H1 (cell line): ENCODE data around the gene WDCP. TPM values are rescaled to one million over a fixed set of nuclear protein-coding genes. Genes with fewer than 3 reads are reported as not detected.

Experiments used
- CTCF ChIA-PET: fragments of 300-600 bp; sonication (Branson Sonifier 250); formaldehyde crosslinking; loops from one replicate; lab custom pipeline; 2021; ENCODE audit not compliant: partially characterized antibody; lab: Charles Lee
- POLR2A ChIA-PET: fragments of 300-600 bp; sonication (Branson Sonifier 250); formaldehyde crosslinking; loops from one replicate; lab custom pipeline; 2021; ENCODE audit warnings: inconsistent platforms; ENCODE audit not compliant: partially characterized antibody; lab: Charles Lee
- DNase-seq, 2 experiments: peaks; one replicate each; pipeline versions ENCODE4 v3.0.0 to v3.0.0-alpha.2; 2010 to 2022; ENCODE audit warnings: low spot score in 2 of 2, low read depth in 1 of 2, mixed read lengths in 1 of 2
- FAIRE-seq: peaks from 2 replicates; lab custom pipeline; 2011; peaks lifted over from hg19 to GRCh38; lab: Jason Lieb, UNC
- H2AFZ ChIP-seq: 2 replicates; pipeline ENCODE4 v1.8.1; 2012; ENCODE audit warnings: low read length, inconsistent platforms
- H2AK5ac ChIP-seq: 2 replicates; pipeline ENCODE4 v1.6.1; 2013; ENCODE audit warnings: low read depth, low read length
- H2BK120ac ChIP-seq: replicated peaks from 2 replicates; pipeline ENCODE3; 2013; ENCODE audit warnings: low read depth, low read length, inconsistent platforms
- H2BK12ac ChIP-seq: 2 replicates; pipeline ENCODE4 v1.6.1; 2013; ENCODE audit warnings: low read depth, low read length
- H2BK15ac ChIP-seq: 2 replicates; pipeline ENCODE4 v1.6.1; 2013; ENCODE audit warnings: low read length
- H2BK20ac ChIP-seq: 2 replicates; pipeline ENCODE4 v1.6.1; 2013; ENCODE audit warnings: low read length
- H2BK5ac ChIP-seq: 2 replicates; pipeline ENCODE4 v1.6.1; 2013; ENCODE audit warnings: low read depth, low read length
- H3K14ac ChIP-seq: 2 replicates; pipeline ENCODE4 v1.6.1; 2013; ENCODE audit warnings: inconsistent platforms; ENCODE audit not compliant: insufficient read length
- H3K18ac ChIP-seq: 2 replicates; pipeline ENCODE4 v1.6.1; 2013; ENCODE audit warnings: low read length; ENCODE audit errors: extremely low read depth
- H3K23ac ChIP-seq: 2 replicates; pipeline ENCODE4 v1.6.1; 2013; ENCODE audit warnings: inconsistent platforms; ENCODE audit not compliant: insufficient read length
- H3K23me2 ChIP-seq: 2 replicates; pipeline ENCODE4 v1.6.1; 2013; ENCODE audit warnings: low read depth, low read length
- H3K27ac ChIP-seq: 2 replicates; pipeline ENCODE4 v1.6.1; 2011; ENCODE audit warnings: low read depth, low read length, inconsistent platforms
- H3K27me3 ChIP-seq, 4 experiments: replicated peaks in 1 of 4; 1 replicate in 1 of 4; 2 replicates in 3 of 4; pipeline versions ENCODE4 v1.6.1 to v1.8.1; 2011 to 2013; ENCODE audit warnings: low read length in 3 of 4, mild to moderate bottlenecking in 3 of 4, inconsistent platforms in 2 of 4, mixed read lengths in 2 of 4, moderate library complexity in 1 of 4; ENCODE audit not compliant: control insufficient read depth in 3 of 4, insufficient read depth in 3 of 4; ENCODE audit errors: extremely low read depth in 1 of 4
- H3K36me3 ChIP-seq, 4 experiments: 2 replicates each; pipeline versions ENCODE4 v1.6.1 to v1.8.1; 2011 to 2013; ENCODE audit warnings: mild to moderate bottlenecking in 4 of 4, low read length in 3 of 4, moderate library complexity in 2 of 4, control low read depth in 1 of 4, inconsistent platforms in 1 of 4; ENCODE audit not compliant: insufficient read depth in 4 of 4, control insufficient read depth in 2 of 4
- H3K4ac ChIP-seq: replicated peaks from 2 replicates; pipeline ENCODE3; 2013; ENCODE audit warnings: low read length, low read depth, mixed read lengths, inconsistent platforms; ENCODE audit not compliant: insufficient read length
- H3K4me1 ChIP-seq, 4 experiments: replicated peaks in 1 of 4; 1 replicate in 1 of 4; 2 replicates in 3 of 4; pipeline versions ENCODE4 v1.6.1 to v1.8.1; 2011 to 2013; ENCODE audit warnings: low read length in 3 of 4, inconsistent platforms in 2 of 4, mixed read lengths in 1 of 4; ENCODE audit not compliant: insufficient read depth in 4 of 4, control insufficient read depth in 3 of 4
- H3K4me2 ChIP-seq, 2 experiments: 2 replicates each; pipeline versions ENCODE4 v1.6.1 to v1.8.1; 2011 to 2013; ENCODE audit warnings: low read depth in 2 of 2, low read length in 2 of 2, control low read depth in 1 of 2, inconsistent platforms in 1 of 2, mild to moderate bottlenecking in 1 of 2; ENCODE audit not compliant: insufficient read depth in 1 of 2
- H3K4me3 ChIP-seq, 4 experiments: fragments of 200-600, 300-600 bp in 1 of 4; sonication (generic), shearing (Covaris generic), sonication (Bioruptor Twin) in 1 of 4; 2 replicates each; pipeline versions ENCODE4 v1.5.1 to v1.8.1; 2011 to 2016; ENCODE audit warnings: low read length in 4 of 4, low read depth in 3 of 4, control low read depth in 2 of 4, inconsistent platforms in 2 of 4, mild to moderate bottlenecking in 2 of 4, mixed read lengths in 1 of 4, moderate library complexity in 1 of 4; ENCODE audit not compliant: insufficient read depth in 2 of 4; ENCODE audit errors: extremely low read depth in 1 of 4
- H3K56ac ChIP-seq: replicated peaks from 2 replicates; pipeline ENCODE3; 2013; ENCODE audit warnings: low read depth, mild to moderate bottlenecking, mixed read lengths, low read length, inconsistent platforms; ENCODE audit not compliant: insufficient read length
- H3K79me1 ChIP-seq: 2 replicates; pipeline ENCODE4 v1.6.1; 2013; ENCODE audit warnings: low read depth, low read length, control low read depth
- H3K79me2 ChIP-seq, 2 experiments: 2 replicates each; pipeline versions ENCODE4 v1.6.1 to v1.8.1; 2012 to 2013; ENCODE audit warnings: low read length in 2 of 2, mild to moderate bottlenecking in 2 of 2, inconsistent platforms in 1 of 2; ENCODE audit not compliant: insufficient read depth in 2 of 2, control insufficient read depth in 1 of 2
- H3K9ac ChIP-seq, 4 experiments: replicated peaks in 1 of 4; 1 replicate in 1 of 4; 2 replicates in 3 of 4; pipeline versions ENCODE4 v1.6.1 to v1.8.1; 2011 to 2013; ENCODE audit warnings: low read depth in 3 of 4, low read length in 3 of 4, control low read depth in 2 of 4, mild to moderate bottlenecking in 2 of 4, moderate library complexity in 2 of 4, inconsistent platforms in 1 of 4; ENCODE audit errors: extremely low read depth in 1 of 4
- H3K9me3 ChIP-seq, 2 experiments: 2 replicates each; pipeline versions ENCODE4 v1.6.1 to v1.8.1; 2012 to 2013; ENCODE audit warnings: mild to moderate bottlenecking in 2 of 2, moderate library complexity in 2 of 2, control low read depth in 1 of 2, inconsistent platforms in 1 of 2, low read depth in 1 of 2, low read length in 1 of 2, mixed read lengths in 1 of 2; ENCODE audit not compliant: insufficient read depth in 2 of 2
- H4K20me1 ChIP-seq, 2 experiments: replicated peaks in 1 of 2; 2 replicates each; pipeline versions ENCODE3 to v1.8.1; 2011 to 2013; ENCODE audit warnings: inconsistent platforms in 2 of 2, low read length in 2 of 2, mild to moderate bottlenecking in 1 of 2; ENCODE audit not compliant: insufficient read depth in 2 of 2, control insufficient read depth in 1 of 2
- H4K5ac ChIP-seq: 2 replicates; pipeline ENCODE4 v1.6.1; 2013; ENCODE audit warnings: low read length, low read depth, mixed read lengths, inconsistent platforms; ENCODE audit not compliant: insufficient read length
- H4K8ac ChIP-seq: 2 replicates; pipeline ENCODE4 v1.8.0; 2013; ENCODE audit warnings: mild to moderate bottlenecking, moderate library complexity, low read length, inconsistent platforms; ENCODE audit not compliant: insufficient read depth; ENCODE audit errors: extremely low read depth
- H4K91ac ChIP-seq: replicated peaks from 2 replicates; pipeline ENCODE3; 2013; ENCODE audit warnings: low read length, mixed read lengths, inconsistent platforms; ENCODE audit not compliant: insufficient read length
- BACH1 ChIP-seq: IDR thresholded peaks from 2 replicates; pipeline ENCODE4 v1.6.1; 2012; ENCODE audit warnings: low read length, improper control_type of control experiment
- BRCA1 ChIP-seq: IDR thresholded peaks from 2 replicates; pipeline ENCODE4 v1.6.1; 2012; ENCODE audit warnings: low read depth, low read length, improper control_type of control experiment
- CBX8 ChIP-seq: fragments of 300-800, 300-1000 bp; sonication (generic); IDR thresholded peaks from 2 replicates; pipeline ENCODE4 v1.7.1; 2016; ENCODE audit warnings: low read depth, low read length, borderline replicate concordance
- SAP30 ChIP-seq: fragments of 300-600 bp; sonication (generic); IDR thresholded peaks from 2 replicates; pipeline ENCODE4 v1.7.1; 2012; ENCODE audit warnings: low read length, moderate library complexity, mild to moderate bottlenecking, inconsistent platforms; ENCODE audit not compliant: insufficient read depth, insufficient replicate concordance
- SP2 ChIP-seq: IDR thresholded peaks from 2 replicates; pipeline ENCODE4 v1.6.1; 2012; ENCODE audit warnings: mild to moderate bottlenecking, low read length, inconsistent platforms
- WGBS, 2 experiments: shearing (Covaris generic) in 1 of 2; methylation state at CpG; one replicate each; pipeline versions ENCODE4 v1.1.6 to v1.1.7; 2013 to 2015; ENCODE audit warnings: low lambda C conversion rate in 2 of 2, mixed read lengths in 2 of 2, inconsistent platforms in 1 of 2, low coverage in 1 of 2, missing lambda C conversion rate in 1 of 2; ENCODE audit not compliant: insufficient replicate concordance in 2 of 2, insufficient coverage in 1 of 2, insufficient read length in 1 of 2; ENCODE audit errors: extremely low coverage in 1 of 2, missing lambda C conversion rate in 1 of 2; 5-methylcytosine and 5-hydroxymethylcytosine counted together
- polyA plus RNA-seq, 7 experiments: library from polyadenylated mRNA; depleted of rRNA in 3 of 7; stranded (reverse) in 5 of 7; unstranded in 2 of 7; fragments of >200 nt in 5 of 7; fragments of 200-250 nt in 2 of 7; gene quantifications; 1 replicate in 5 of 7; 2 replicates in 1 of 7; 4 replicates in 1 of 7; pipeline versions ENCODE4 v1.2.1 to v1.2.3, GENCODE V29; 2011 to 2013; ENCODE audit warnings: missing spikeins in 2 of 7, mixed read lengths in 2 of 7
- total RNA-seq: library from RNA; stranded (reverse); fragmentation: NEBNext Ultra II Directional; extraction: Animal tissue kit (Norgen Biotek cat#: 25700); gene quantifications from 2 replicates; pipeline ENCODE4 v1.2.1, GENCODE V29; 2021
- TF ChIP-seq, protein P1 (sequence below): IDR thresholded peaks from 2 replicates; pipeline ENCODE4 v1.6.1; 2011; ENCODE audit warnings: low read depth, mild to moderate bottlenecking, low read length; ENCODE audit not compliant: insufficient read depth
- TF ChIP-seq, protein P2 (sequence below): IDR thresholded peaks from 2 replicates; pipeline ENCODE4 v1.6.1; 2012; ENCODE audit warnings: inconsistent platforms
- TF ChIP-seq, protein P3 (sequence below): IDR thresholded peaks from 2 replicates; pipeline ENCODE4 v1.6.1; 2012; ENCODE audit warnings: low read length, inconsistent platforms

WDCP gene
- total and polyA plus RNA-seq, 2 of the 8 experiments (the other 6 are each of a cell fraction or from before 2014, with no cell fraction given), result 19.2 to 40.1 TPM

DNA sequence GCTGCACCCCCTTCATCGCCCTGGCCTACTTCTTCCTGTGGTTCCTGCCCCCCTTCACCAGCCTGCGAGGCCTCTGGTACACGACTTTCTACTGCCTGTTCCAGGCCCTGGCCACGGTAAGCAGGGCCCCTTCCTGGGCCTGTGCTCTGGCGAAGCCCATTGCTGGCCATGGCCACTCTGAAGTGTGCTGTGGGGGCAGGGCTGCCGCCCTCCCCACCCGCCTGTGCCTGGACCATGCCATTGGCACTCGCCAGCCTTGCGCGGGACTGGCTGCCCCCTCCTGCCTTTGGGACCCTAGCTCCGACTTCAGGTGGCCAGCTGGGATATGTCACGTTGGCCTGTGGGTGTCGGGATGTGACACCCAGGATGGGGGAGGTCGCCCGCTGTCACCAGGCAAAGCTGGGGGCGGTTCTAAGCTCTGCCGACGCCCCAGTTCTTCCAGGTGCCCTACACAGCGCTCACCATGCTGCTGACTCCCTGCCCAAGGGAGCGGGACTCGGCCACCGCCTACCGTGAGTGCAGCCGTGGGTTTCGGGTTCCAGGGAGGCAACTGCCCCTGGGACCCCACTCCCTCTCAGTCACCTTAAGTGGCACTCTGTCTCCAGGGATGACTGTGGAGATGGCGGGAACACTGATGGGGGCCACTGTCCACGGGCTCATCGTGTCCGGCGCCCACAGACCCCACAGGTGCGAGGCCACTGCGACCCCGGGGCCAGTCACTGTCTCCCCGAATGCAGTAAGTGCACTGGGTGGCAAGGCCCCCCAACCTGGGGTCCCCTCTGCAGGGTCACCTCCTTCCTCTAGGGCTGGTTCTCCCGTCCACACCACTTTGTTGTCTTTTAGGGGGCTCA is 30.1 kb downstream of the WDCP start:
- ChIA-PET CTCF (interaction anchor here (1.1 kb wide), 1 partner anchor 43 kb away, joined by 4 read pairs; no protein-coding TSS in a partner anchor), POLR2A (interaction anchor here (1.5 kb wide), 1 partner anchor 16 kb away, joined by 3 read pairs; no protein-coding TSS in a partner anchor)
- no peaks in the 10 kb centered on the region; a peak in 1 of 7 replicates for H3K27me3 ChIP-seq
- peak overlapping the region; percentile 17; the same call in 1 of the 2 replicates for H2BK12ac ChIP-seq
- no peak for DNase-seq
- H4K20me1 ChIP-seq, result no peaks in the 10 kb centered on the region
- no peak overlapping the region for H3K9ac ChIP-seq
- no peak for FAIRE-seq
- WGBS, 2 experiments, result 87% methylated on average over 35 of the region's 35 CpGs; no CpG with 5 or more reads in 1 of the 2 experiments
- no peaks in the 10 kb centered on the region for H3K36me3 ChIP-seq
- no peak overlapping the region for H4K5ac ChIP-seq
- H3K4me3 ChIP-seq, result no peak overlapping the region
- H2BK15ac ChIP-seq, result peak overlapping the region; percentile 61; the same call in 1 of the 2 replicates
- no peak overlapping the region for H3K23ac ChIP-seq
- H3K9me3 ChIP-seq, result no peaks in the 10 kb centered on the region
- no peak overlapping the region; the same call in 1 of the 2 replicates for H3K27ac ChIP-seq
- no peak overlapping the region for H2AK5ac ChIP-seq
- peaks cover 0 to 28% (median 4%) of the 10 kb centered on the region in 4 experiments; a peak in 5 of 7 replicates for H3K4me1 ChIP-seq
- no peaks in the 10 kb centered on the region for H3K79me1 ChIP-seq
- H3K23me2 ChIP-seq, result no peaks in the 10 kb centered on the region
- H2AFZ ChIP-seq, result no peak overlapping the region
- no peak overlapping the region for H3K4me2 ChIP-seq
- peak overlapping the region; percentile 85 for H3K4ac ChIP-seq
- H4K8ac ChIP-seq, result peak overlapping the region; percentile 42; the same call in 1 of the 2 replicates
- H3K14ac ChIP-seq, result no peak overlapping the region
- H2BK5ac ChIP-seq, result 0 out of 2 replicates have a peak overlapping the region, but pooled peaks have one; percentile 15
- no peak overlapping the region for H3K18ac ChIP-seq
- H3K79me2 ChIP-seq, result no peaks in the 10 kb centered on the region
- no peak overlapping the region for H4K91ac ChIP-seq
- no peak overlapping the region for H2BK20ac ChIP-seq
- H3K56ac ChIP-seq, result no peak overlapping the region
- H2BK120ac ChIP-seq, result peak overlapping the region; percentile 22
- TF ChIP-seq, protein P1, sequence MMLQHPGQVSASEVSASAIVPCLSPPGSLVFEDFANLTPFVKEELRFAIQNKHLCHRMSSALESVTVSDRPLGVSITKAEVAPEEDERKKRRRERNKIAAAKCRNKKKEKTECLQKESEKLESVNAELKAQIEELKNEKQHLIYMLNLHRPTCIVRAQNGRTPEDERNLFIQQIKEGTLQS, result no peak
- TF ChIP-seq SAP30, result no peak
- TF ChIP-seq SP2, result no peak
- TF ChIP-seq, protein P2, sequence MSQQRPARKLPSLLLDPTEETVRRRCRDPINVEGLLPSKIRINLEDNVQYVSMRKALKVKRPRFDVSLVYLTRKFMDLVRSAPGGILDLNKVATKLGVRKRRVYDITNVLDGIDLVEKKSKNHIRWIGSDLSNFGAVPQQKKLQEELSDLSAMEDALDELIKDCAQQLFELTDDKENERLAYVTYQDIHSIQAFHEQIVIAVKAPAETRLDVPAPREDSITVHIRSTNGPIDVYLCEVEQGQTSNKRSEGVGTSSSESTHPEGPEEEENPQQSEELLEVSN, result no peak
- TF ChIP-seq CBX8, result no peak
- no peak for TF ChIP-seq BRCA1
- no peak for TF ChIP-seq BACH1
- TF ChIP-seq, protein P3, sequence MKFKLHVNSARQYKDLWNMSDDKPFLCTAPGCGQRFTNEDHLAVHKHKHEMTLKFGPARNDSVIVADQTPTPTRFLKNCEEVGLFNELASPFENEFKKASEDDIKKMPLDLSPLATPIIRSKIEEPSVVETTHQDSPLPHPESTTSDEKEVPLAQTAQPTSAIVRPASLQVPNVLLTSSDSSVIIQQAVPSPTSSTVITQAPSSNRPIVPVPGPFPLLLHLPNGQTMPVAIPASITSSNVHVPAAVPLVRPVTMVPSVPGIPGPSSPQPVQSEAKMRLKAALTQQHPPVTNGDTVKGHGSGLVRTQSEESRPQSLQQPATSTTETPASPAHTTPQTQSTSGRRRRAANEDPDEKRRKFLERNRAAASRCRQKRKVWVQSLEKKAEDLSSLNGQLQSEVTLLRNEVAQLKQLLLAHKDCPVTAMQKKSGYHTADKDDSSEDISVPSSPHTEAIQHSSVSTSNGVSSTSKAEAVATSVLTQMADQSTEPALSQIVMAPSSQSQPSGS, result no peak
